DMS114 treated with DMSO at 0.1 percent for 48 hours (cell line): ENCODE data around the gene HSD11B2.
A peak's percentile ranks its signal among the peaks of the same experiment; 100 is the strongest.
"Not testable (repeated sequence)": the region's sequence is repeated elsewhere in the genome, so short reads cannot be mapped to it uniquely, and the experiment has no call there.

ENCODE experiments used
- DNase-seq: peaks from one replicate; lab custom pipeline; 2025; ENCODE audit not compliant: unreplicated experiment; lab: John Stamatoyannopoulos, UW

Gene HSD11B2

DNA sequence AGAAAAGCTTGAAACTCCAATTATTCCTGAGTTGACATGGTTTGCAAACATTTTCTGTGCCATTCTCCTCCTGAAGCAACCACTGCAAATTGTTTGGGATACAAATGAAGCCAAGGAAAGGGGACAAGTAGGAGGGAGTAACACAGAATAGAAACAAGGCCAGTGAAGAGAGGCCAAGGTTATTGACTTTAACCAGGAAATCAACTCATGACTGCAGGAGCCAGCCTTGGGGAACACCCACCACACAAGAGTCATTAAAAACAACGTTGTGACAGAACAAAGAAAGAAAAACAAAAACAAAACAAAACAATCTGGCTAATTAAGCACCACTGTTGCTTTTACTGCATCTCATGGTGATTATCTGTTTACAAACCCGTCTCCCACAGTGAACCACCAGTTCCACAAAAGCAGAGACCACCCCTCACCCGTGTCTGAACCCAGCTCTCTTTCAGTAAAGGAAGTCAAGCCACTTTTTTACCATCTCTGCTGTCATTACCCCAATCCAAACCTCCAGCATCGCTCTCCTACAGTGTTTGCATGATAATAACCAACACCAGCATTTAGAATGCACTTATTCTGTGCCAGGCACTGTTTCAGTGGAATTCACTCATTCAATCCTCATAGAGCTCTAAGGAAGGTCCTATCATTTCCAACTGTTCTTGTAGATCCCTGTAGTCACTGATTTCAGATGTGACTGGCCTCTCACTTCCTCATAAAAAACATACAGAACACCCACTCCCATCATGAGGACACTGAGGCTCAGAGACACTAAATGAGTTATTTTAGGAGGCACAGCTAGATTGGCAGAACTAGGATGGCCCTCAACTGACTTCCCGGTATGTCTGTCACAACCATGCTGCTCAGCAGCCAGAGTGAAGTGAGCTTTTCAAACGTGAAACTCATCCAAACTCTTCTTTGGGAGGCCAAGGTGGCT is 16.7 kb upstream of the HSD11B2 start:
- no peak for DNase-seq

DNA sequence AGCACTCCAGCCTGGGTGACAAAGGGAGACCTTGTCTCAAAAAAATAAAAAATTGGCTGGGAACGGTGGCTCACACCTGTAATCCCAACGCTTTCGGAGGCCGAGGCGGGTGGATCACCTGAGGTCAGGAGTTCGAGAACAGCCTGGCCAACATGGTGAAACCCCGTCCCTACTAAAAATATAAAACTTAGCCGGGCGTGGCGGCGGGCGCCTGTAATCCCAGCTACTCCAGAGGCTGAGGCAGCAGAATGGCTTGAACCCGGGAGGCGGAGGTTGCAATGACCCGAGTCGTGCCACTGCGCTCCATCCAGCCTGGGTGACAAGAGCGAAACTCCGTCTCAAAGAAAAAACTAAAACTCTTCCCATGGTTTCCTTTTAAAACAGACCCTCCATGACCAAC is 15.5 kb upstream of the HSD11B2 start:
- not testable (repeated sequence) for DNase-seq

DNA sequence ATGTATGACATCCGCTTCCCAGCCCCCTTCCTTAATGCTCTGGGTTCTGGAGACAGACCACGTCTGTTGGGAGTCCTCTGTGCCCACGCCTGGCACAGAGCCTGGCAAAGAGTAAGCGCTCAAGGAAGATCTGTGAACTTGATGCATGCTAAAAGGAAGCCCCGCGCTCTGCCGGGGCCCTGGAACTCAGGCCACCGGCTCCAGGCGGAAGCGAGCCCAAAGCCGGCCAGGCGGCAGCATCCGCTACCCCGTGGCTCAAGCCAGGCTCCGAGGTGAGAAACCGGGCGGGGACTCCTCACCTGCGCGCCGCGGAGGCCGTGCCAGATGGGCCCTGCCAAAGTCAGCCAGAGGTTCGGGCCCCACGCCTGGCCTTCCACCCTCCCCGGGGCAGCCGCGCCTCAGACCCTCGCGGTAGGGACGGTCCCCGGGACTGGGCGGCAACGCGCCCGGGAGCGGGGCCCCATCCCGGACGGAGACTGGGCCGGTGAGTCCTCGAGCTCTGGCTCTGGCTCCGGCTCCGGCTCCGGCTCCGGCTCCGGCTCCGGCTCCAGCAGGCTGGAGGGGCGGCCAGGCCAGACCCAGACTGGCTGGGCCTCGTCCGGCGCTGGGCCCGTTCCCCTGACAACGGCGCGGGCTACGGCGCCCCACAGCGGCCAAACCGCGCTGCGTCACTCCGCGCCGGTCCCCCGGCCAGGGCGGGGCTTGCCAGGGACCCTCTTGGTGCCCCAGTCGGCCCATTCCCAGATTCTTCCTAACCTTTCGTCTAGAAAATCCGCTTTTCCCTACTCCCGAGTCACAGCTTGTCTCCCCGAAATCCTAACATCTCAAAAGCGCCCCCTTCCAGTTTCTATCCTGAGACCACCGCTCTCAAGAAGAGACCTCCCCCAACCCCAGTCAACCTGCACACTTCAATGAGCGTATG is 14.8 kb upstream of the HSD11B2 start, which contains the start of gene ZDHHC1:
Gene ZDHHC1, minus strand, starts transcription at position 606 of the 922 bp plus-strand sequence. CDS start 8,702 bp downstream, outside the sequence.
- peak; percentile 32 for DNase-seq

DNA sequence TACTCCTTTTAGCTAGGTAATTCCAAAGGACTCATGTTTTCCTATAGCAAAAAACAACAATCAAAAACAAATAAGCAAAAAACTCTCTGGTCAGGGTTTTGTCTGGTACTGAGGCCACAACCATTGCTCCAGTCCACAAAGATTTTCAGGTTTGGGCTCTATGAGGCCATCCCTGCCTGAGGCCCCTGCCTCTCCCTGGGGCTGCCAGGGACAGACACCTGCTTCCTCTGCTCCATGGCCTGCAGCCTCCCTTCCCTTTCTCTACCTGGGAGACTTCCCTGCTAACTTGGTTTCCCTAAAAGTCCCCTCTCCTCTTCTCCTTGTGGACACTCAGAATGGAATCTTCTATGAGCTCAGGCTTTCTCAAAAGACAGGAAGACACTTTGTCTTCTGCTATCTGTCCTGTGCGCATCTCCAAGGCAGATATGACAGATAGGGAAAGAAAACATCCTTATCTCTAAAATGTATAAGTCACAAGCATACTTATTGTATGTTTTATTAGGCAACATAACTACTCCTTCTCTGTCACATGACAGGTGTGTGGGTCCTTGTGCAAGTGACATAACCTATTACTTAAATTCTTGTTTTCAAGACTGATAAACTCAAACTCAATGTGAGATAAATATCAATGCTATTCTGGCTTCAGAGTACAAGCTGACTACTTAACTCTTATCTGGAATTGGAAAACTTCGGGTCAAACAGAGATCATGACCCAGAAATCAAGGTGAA is 13.4 kb upstream of the HSD11B2 start:
- no peak for DNase-seq

- DNase-seq: no peak
These were observed 11.4 kb upstream of the HSD11B2 start for GRCh38 chr16:67419502-67419901.

DNA sequence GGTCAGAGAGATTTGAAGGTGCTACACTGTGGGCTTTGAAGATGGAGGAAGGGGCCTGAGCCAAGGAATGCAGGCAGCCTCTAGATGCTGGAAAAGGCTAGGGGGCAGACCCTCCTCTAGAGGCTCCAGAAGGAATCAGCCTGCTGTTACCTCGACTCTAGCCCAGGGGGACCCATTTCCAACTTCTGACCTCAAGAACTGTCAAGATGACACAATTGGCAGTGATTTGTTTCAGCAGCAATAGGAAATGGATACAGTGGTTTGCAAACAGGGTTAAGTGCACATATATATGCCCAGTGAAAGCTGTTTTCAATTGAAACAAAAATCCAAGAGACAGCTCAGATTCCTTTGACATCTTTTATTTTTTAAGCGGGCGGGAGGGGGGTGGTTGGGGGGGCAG is 11.0 kb upstream of the HSD11B2 start:
- no peak for DNase-seq

GRCh38 chr16:67421030-67421429 is 9.9 kb upstream of the HSD11B2 start:
- DNase-seq: no peak

GRCh38 chr16:67423015-67423414 is 7.9 kb upstream of the HSD11B2 start:
- DNase-seq: no peak

- no peak for DNase-seq
These were observed 7.2 kb upstream of the HSD11B2 start for GRCh38 chr16:67423611-67424260.

- no peak for DNase-seq
These were observed 6.7 kb upstream of the HSD11B2 start for GRCh38 chr16:67424261-67424615.

- no peak for DNase-seq
These were observed 5.9 kb upstream of the HSD11B2 start for GRCh38 chr16:67425061-67425460.

DNA sequence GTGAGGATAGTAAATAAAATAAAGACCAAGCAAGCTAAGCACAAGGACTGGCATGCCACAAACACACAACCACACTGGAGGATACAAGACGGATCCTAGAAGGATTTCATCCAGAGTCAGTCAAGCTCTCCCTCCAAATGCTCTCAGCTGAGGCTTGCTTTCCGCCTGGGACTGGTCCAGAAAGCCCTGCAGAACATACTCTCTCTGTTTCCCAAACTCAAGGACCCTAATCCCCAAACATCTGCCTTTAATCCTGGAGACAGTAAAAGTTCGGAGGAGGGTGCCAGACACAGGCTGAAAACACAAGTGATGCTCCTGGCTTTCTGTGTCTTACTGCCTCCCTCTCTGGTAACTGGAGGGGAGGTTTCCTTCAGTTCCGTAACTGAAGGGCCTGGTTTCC is 5.3 kb upstream of the HSD11B2 start:
- no peak for DNase-seq

GRCh38 chr16:67426022-67426421 is 4.9 kb upstream of the HSD11B2 start:
- DNase-seq: no peak

- no peak for DNase-seq
These were observed 4.0 kb upstream of the HSD11B2 start for GRCh38 chr16:67426950-67427349.

- DNase-seq: peak; percentile 65
These were observed 2.7 kb upstream of the HSD11B2 start for GRCh38 chr16:67428146-67428731.

DNA sequence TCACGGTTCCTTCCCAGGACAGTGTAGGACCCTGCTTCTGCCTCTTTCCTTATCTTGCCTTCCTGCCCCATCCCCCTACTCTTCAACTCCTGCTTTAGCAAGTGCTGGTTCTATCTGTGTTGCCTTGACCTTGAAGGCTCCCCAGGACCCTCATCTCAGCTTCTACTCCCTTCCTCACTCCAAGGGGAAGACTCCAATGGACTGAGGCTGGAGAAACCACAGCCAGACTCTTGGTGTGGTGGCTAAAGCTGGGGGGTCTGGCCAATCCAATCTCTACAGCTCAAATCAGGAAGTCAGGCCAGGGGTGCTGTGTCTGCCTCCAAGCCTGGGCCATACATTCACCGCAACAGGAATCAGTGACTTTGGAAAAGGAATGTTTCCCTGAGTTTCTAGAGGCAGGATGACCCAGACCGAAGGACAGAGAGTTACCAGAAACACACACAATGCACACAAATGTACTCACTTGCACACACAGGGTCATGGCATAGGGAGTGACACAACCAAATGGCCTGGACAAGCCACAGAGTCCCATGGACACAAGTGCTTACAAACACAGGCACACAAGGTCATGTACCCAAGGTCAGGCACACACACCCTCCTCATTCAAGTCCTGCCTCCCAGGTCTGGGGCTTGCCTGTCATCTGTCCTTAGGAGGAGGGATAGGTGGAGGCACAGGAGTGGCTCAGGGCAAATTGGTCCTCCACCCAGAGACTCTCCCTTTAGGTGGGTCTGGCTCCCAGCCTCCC is 1.7 kb upstream of the HSD11B2 start:
- no peak for DNase-seq

- DNase-seq: no peak
These were observed 970 bp upstream of the HSD11B2 start for GRCh38 chr16:67429799-67430503.

DNA sequence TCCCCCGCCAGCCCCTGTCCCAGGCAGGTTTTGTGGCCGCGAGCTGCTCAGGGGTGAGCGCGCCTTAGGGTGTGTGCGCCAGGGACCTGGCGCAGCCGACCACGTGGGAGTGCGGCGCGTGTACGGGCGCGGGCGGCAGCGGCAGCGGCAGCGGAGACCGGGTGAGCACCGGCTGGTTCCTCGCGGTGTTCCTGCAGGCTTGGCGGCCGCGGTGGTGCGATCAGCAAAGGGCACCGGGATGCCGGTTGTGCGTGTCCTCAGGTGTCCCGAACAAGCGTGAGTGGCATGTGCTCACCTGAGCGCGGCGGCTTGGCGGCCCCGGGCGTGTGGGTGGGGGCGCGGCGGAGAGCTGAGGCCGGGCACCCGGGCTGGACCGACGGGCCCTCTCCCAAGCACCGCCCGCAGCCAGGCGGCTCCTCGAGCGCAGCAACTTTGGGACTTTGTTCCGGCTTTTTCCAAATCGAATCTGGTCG is 381 bp upstream of the HSD11B2 start:
- DNase-seq: no peak
